ENCODE data around the gene NELFB.

Gene NELFB

DNA sequence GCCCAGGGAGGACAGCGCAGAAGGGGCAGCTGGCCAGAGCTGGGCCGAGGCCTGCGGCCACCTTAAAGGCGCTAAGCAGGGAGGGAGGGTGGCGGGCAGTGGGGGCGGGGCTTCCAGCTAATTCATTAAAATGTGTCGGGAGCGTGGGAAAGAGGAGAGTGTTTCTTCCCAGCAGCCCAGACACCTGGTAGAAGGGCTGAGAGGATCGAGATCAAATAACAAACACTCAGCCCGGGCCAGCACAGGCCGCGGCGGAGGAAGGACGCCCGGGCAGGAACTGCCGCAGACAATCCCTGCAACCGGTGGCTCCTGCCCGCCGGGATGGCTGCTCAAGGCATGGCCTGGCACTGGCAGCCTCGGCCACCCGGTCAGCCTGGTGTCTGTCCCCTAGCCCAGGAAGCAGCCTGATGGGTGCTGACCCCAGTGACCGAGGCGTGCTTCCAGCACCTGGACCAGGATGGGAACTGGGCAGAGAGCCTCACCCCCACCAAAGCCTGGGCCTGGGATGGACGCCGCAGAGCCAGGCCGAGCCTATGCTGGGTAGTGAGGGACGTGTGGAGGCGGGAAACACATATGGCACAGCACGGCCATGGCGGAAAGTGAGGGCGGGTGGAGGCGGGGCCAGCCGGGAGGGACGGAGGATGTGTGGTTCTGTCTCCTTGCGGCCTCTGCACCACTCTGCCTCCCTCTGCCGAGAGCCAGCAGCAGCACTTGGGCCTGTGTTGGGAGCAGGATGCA, 50.1 kb downstream of the NELFB start:
- no peak for DNase-seq

DNA sequence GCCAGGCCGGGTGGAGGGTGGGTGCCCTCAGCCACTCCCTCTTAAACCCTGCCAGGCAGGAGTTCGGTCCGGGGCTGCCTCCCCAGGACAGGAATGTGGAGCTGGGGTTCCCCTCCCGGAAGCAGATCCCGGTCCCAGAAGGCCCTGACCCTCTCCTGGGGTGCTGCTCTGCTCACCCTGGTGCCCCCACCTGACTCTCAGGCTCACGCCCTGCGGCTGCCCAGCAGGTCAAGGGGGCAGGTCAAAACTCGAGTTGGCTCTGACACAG, 50.6 kb downstream of the NELFB start:
- no peak for DNase-seq

DNA sequence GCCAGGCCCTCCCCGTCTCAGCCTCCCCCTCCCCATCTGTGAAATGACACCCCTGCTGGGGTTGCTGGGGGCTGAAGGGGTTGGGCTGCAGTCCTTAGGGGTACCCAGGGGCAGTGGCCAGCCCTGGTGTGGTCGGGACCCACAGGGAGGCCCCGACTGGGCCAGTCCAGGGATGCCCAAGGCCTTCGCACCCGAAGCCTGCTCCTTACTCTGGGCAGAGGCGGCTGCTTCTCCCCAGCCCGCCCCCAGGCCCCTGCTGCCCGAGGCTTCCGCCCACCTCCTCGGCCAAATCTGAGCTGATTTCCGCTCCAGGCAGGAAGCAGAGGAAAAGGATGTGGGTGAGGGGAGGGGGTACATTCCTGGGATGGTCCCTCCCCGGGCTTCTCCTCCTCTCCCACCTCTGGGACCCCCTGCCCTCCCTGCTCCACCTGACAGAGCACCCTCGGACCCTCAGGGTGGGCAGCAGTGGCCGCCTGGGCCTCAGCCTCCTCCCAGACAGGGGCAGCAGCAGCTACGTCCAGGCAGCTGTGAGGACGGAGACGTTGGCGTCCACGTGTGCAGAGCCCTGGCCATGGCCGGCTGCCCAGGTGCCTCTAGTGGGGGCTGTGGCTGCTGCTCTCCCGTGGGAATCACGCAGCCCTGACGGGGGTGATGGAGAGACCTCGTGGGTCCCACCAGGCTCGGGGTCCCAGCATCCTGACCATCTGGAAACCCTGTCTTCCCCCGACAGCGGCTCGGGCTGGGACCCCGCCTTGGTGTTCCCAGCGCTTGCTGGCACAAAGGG, 51.1 kb downstream of the NELFB start:
- no peak for DNase-seq

DNA sequence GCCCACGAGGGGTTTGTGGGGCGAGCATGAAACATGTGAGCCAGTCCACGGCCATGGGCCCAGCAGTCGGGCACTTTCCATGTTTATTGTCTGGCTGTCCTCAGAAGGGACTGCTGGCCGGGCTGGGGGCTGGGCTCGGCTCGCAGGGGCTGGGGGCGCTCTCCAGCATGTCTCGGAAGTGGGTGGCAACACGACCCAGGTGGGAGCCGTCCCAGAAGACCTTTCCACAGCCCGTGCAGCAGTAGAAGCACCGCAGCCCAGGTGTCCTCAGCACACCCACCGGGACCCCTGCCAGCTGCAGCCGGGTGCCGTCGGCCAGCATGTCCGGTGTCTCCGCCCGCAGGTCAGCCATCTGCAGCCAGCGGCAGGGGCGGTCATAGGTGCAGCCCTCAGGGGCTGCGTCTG, 51.7 kb downstream of the NELFB start:
- DNase-seq = no peak

DNA sequence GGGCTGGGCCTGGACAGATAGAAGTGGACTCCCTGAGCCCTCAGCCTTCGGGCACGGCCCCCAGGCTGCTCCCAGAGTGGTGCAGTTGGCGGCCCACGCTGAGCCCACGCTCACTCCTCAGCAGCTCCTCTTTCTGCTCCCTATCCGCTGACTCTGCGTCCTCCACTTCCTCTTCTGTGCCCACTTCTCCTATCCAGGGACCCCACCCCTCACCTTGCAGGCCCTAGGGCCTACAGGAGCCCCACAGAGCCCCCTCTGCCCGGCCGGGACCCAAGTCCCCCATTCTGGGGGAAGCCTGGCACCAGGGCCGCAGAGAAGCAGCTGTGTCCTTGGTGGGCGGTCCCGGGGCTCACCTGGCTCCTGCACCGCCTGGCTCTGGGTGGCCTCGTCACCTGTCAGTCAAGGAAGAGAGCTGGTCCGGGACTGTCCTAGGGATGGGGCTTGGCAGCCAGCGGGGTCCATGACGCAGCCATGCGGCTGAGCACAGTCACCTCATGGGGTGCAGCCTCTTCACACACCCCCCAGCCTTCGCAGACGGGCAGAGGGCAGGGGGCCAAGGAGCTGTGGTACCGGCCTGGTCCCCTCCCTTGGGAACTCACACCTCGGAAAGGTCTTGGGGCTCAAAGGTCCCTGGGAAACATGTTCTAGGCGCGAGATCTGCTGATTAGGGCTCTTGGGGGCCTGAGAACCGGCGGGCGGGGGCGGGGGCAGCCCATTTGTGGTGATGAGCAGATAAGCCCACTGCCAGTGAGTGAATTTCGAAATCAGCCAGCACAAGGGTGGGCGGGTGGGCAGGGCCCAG, 52.3 kb downstream of the NELFB start:
- DNase-seq = no peak

DNA sequence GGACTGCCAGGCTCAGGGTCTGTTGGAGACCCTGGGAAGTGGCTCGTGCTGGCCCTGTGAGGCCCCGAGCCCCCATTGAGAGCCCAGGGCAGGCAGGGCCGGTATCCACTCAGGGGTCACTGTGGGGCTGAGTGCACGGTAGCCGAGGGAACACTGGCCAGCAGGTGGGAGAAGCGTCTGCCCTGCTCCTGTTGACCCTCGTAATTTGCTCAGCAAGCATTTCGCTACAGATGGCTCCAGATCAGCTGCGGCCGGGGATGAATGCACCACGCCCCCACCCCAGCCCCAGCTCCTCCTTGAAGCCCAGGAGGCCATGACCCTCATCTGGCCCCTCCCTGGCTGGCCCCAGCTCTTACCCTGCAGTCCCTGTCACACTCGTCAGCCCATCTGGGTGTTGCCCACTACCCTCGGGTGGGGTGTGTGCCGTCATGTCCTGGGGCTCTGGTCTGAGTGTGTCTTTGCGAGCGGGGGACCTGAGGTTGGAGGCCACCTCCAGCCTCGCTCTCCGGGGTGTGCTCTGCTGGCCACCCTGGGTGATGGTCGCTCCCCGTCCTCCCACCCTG, 53.0 kb downstream of the NELFB start:
- DNase-seq = no peak

DNA sequence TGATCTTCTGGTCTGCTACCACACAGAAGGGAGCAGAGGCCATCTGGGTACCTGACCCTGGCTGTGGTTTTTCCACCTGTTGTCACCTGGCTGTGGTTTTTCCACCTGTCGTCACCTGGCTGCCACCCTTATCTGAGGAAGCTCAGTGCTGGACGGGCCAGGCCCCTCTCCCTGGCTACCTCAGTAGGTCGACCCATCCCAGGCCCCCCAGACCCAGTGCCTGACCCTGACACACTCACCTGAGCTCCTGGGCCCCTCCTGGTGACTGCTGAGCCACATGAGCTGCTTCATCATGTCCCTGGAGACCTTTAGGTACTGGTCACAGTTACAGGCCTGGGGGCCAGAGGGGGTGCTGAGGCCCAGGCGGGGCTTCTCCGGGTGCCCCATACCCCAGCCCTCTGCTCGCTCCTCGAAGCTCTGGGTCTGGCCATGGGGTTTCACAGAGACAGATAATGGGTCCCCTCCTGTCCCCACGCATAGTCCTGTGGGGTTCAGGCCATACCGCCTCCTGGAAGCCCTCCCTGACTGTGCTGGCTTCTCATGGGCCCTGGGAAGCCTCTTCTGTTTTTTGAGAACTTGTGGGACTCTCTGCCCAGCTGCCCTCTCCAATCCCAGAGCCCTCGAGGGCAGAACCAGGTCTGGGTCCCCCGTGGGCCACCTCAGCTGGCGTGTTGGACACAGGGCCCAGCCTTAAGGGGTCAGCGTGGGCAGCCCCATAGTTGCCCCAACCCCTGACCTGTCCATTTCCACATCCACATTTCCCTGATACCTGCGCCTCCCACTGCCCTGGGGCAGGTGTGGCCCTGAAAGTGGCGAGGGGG, 54.5 kb downstream of the NELFB start:
- no peak for DNase-seq

DNA sequence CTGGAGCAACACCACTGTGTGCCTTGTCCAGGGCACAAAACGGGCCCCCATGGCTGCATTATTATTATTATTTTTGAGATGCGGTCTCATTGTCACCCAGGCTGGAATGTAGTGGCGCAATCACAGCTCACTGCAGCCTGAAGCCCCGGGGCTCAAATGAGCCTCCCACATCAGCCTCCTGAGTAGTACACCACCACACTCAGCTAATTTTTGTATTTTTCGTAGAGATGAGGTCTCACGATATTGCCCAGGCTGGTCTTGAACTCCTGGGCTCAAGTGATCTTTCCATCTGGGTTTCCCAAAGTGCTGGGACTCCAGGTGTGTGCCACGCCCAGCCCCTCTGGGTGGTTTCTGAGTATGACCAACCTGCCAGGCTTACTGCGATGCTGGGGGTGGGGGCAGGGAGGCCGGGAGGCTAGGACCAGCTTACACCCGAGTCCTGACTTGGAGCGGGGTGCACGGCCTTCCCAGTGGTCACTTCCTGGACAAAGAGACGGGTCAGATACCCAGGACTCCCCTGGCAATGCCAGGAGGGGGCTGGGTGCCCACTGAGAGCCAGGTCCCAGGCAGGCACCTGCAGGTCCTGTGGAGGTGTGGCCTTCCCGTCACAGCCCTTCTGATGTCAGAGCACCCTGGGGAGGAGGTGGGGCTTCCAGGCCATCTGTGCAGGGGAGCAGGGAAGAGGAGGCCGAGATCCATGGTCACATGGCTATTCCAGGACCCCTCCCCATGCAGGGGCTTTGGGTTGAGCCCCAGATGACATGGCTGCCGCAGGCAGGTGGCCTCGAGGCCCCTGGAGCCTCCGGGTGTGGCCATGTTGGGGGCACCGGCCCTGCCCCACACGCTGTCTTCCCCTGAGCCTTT, 55.3 kb downstream of the NELFB start:
- DNase-seq = no peak

DNA sequence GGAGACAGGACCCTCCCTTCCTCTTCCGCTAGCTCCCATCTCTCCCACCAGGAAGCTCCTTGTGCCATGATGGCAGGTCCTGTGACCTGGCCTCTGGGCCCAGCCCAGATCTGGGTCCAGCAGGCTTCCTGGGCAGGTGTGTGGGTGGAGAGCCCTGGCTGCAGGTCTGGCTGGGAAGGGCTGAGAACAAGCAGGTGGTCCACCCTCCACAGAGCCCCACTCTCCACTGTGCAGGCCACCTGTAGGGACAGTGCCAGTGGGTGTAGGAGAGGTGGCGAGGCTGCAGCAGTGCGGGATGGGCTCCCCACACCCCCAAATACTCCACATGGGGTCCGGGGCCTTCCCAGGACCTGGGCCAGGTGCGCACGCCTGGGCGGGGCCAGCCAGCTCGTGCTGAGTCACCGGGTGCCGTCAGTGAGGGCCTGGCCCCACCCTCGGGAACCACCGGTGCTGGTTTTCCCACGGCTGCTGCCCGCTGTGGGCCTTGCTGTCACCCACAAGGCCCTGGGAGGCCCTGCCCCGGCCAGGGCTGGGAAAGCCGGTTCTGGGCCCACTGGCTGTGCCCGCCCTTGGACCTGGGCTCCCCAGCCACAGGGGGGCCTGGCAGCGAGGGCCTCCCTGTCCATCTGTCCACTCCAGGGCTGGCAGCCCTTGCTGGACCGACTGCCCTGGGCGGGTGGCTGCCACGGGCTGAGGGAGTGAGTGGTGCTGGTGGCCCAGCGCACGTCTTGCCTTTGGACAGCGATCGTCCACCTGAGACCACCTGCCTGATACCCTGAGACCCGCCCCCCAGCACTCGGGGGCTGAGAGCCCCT, 56.3 kb downstream of the NELFB start:
- no peak for DNase-seq

DNA sequence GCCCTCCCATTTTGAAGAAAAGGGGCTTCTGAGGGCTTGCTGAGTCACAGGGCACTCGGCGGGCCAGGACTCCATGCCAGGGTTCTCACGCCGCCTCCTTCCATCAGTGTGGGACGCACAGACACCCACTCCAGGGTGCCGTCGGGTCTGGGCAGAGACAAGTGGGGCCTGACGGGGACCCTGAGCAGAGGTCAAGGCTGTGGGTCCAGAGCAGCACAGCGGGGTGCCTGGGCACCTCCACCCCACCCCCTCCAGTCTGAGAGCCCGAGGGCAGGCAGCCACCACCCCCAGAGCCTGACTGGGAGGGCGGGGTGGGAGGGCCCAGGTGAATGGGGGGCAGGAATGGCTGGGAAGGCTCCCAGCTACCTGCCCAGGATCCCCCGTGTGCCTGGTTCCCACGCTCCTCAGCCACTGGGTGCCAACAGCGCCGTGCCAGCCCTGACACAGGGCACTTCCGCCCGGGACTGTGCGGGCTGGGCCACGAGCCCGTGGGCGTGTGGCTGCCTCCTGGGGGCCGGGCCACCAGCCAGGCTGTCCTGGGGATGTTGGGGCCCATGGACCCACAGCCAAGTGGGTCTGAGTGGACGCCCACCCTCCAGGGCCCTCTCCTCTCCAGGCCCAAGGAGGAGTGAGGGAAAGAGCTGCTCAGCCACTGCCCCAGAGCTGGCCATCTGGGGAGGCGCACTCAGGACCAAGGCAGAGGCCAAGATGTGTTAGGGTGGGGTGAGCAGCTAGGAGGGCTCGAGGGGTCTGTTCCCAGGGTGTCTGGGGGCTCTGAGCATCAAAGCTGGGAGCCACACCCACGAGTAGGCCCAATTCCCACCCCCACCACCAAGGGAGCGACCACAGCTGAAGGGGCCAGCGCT, 57.1 kb downstream of the NELFB start:
- no peak for DNase-seq

DNA sequence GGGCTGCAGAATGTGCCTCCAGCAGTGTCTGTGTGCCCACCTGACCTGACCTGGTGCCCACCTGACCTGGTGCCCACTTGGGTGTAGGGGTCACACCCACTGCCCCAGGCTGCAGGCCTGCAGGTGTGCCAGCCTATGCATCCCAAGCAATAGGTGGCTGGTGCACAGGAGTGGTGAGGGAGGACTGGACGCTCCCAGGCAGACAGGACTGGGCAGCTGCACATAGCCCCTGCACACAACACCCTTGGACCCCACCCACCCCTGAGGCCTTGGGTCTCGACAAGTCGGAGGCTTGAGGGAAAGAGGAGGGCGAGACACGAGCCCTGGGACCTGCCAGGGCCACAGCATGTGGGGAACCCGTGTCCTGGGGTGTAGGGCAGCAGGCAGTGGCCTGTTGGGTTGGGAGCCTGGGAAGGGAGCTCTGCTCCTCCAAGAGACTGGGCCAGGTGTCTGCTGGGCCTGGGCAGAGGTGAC, 57.8 kb downstream of the NELFB start:
- DNase-seq = no peak

DNA sequence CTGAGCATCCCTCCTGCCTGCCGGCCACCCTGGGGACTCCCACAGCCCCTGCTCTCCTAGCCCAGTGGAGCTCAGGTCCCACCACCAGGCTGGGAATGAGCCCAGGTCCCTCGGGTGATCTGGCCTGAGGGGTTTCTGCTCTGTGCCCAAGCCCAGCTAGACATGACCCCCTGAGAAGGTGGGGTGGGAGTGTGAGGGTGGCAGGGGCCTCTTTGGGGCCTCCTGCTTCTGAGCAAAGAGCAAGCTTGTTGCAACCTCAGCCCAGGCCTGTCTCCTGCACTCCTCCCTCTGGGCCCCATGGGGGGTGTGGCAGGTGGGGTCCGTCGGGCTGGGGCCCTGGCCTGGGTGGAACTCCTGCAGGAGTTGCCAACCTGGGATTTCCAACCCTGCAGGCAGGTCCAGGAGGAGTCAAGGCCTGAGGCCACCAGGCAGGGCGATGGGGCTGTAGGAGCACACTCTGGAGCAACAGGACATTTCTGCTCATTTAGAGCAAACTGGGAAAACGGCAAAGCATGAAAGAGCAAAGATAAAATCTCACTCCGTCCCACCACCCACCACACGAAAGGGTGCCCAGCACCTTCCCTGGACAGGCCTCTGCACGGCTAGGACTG, 58.3 kb downstream of the NELFB start:
- no peak for DNase-seq

DNA sequence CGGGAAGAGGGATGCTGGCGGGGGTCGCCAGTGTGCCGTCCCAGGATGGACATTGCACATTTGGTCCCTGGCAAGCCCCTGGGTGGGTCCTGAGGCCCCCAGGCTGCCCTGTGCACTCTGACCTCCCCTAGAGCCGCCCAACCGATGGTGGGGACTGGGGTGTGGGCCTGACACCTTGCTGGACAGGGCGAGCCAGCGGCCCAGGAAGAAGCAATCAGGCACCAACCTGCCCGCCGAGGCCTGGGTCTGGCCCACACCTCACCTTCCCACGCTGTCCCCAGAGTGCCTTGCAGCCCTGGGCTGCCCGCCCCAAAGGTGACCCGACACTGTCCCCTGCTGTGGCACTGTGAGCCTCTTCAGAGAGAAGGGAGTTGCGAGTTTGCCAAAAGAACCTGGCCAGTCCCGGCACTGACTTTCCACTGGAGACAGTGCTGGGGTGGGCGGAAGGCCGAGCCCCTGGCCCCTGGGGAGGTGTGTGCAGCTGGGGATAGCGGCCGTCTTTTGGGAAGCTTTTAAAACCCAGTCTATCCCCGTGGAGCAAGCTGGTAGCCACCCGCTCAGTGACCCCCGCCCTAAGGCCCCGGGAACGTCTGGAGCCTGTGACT, 58.9 kb downstream of the NELFB start:
- DNase-seq = no peak

DNA sequence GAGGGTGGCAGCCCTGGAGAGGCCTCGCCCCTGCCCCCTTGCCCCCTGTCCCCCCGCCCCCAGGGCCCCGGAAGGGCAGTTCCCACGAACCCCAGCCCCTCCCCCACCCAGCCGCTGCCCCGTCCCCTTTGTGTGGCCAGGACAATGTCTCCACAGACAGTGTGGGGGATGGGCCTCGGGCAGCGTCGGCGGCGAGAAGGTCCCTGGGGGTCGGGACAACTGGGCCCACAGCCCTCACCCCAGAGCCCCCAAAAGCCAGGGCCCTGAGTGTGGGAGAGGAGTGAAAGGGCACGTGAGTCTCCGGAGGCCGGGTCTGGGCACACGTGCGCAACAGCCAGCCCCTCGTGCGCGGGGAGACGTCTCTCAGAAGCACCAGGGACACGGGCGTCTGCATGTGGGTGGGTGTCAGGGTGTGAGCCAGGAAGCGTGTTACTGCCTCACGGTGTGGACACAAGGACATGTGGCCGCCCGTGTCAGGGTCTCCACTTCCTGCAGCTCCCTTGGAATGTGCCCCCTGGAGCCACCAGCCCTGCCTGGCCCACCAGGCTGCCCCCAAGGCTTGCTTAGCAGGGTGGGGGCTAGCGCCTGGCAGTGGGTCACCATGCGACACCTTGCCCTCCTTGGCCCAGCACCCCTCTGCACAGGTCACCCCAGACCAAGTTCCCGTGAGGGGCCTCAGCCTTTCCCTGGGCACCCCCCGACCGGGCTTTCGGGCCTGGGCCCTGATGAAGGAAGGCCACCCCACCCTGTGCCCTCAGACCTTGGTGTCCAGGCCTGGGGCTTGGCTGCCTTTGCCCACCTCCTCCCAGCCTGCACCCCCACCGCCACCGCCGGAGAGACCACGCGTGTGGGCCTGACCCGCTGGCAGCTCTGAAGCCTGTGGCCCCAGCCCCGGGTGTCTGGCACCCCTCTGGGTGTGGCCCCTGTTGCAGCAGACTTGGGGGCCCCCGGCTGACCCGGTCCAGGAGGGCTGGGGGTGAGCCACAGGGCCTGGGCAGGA, 59.7 kb downstream of the NELFB start:
- DNase-seq = no peak

DNA sequence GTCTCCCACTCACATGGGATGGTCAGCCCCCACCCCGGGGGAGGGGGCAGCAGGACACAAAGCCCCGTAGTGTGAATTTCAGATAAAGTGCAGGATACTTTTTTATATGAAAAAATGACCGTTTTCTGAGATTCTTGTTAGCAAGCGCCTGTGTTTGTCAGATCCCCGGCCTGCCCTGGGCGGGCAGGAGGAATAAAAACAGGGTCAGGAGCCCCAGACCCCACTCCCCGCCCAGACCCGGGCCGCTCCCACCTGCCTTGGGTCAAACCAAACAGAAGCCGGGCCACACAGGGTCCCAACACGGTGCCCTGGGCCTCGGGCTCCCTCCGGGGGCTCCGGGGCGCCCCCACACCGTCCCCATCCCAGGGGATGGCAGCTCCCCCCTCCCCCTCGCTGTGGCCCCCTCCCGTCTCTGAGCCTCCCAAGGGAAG, 60.5 kb downstream of the NELFB start:
- DNase-seq = no peak

DNA sequence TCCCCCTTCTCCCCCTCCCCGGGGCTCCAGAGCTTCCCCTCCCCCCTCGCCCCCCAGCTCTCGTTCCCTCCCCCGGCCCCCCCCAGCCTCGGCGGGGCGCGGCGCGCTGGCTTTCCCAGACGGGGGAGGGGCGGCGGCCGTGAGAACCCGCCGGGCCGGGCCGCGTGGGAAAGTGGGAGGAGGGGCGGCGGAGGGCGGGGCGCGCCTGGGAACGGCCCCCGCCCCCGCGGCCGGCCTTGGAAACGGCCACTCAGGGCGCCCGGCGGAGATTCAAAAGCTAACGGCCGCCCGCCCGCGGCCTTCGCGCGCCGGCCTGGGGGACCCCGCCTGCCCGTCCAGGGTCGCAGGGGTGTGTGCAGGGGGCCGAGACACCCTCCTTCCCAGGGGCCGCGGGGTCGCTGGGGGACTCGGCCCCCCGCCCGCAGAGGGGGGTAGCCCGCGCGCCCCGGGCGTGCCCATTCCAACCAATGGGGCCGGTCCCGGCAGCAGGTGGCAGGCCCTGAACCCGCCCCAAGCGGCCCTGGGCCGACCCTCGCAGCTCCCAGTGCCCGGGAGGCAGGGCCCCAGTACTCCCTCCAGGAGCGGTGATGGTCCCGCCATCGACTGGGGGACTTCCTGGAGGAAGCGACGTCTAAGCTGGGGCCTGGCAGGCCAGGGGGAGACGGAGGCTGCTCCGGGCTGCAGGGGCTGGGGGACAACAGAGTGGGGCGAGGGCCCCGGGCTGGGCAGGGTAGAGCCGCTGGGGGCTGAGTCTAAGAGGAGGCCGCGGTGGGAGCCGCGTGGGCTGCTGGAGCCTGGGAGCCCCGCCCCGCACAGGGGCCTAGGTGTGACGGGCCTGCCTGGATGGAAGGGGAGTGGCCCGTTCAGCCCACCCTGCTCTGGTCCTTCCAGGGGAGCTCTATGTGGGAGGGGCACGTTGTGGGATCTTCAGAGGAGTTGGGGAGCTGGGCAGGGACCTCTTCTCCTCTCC, 61.2 kb downstream of the NELFB start:
- DNase-seq = no peak

Measured in cerebellar nuclear complex (tissue), 1 donor.